ENCODE data around the gene FHAD1.

GRCh38 chr1:15328351-15329103, 81.5 kb downstream of the FHAD1 start:
- TF ChIP-seq CTCF (IDR thresholded peaks at IDR 0.05; ENCODE audit: low read length) (no peak), EZH2 (IDR thresholded peaks at IDR 0.05; ENCODE audit: borderline replicate concordance, low read length) (no peak)

All from OCI-LY1 (cell line).